ENCODE data around the gene SLC9A9. TPM values are rescaled to one million over a fixed set of nuclear protein-coding genes. Genes with fewer than 3 reads are reported as not detected.

SLC9A9 gene
- total and polyA plus RNA-seq, 10 of the 15 experiments (the other 5 are each of a cell fraction or from before 2014, with no cell fraction given) = 3.5 to 14.2 (median 9.3) TPM

- ChIA-PET RAD21 (ENCODE audit: unreplicated experiment) (no interaction called here), SMC1A (ENCODE audit: uncharacterized antibody, unreplicated experiment) (no interaction called here), POLR2A (no interaction called here), CTCF (no interaction called here)
- in situ Hi-C loops (cut with MboI) = no loop called here
- Histone ChIP-seq H3K4me3 (no peak overlapping the region), H3K27me3 (replicated peaks in 1 of 2; ENCODE audit: control insufficient read depth in 2 of 2, insufficient read depth in 2 of 2, low read length in 1 of 2) (no peaks in the 10 kb centered on the region), H3K4me2 (ENCODE audit: control insufficient read depth, insufficient read depth) (no peak overlapping the region), H2AFZ (ENCODE audit: control insufficient read depth, low read depth, low read length) (no peak overlapping the region), H3K36me3 (ENCODE audit: control insufficient read depth in 2 of 2, insufficient read depth in 2 of 2, low read length in 1 of 2) (no peaks in the 10 kb centered on the region), H3K79me2 (ENCODE audit: control insufficient read depth, insufficient read depth, low read length) (no peaks in the 10 kb centered on the region), H3K9me3 (replicated peaks; ENCODE audit: control insufficient read depth, insufficient read depth, low read length) (no peaks in the 10 kb centered on the region), H4K20me1 (ENCODE audit: control insufficient read depth, insufficient read depth) (no peaks in the 10 kb centered on the region), H3K27ac (ENCODE audit: control insufficient read depth, insufficient read depth) (no peak overlapping the region), H3K9ac (ENCODE audit: control insufficient read depth, insufficient read depth, low read length) (no peak overlapping the region), H3K4me1 (ENCODE audit: control insufficient read depth, insufficient read depth, low read length) (no peaks in the 10 kb centered on the region)
- no peak for ATAC-seq
- no TSS peak for BruUV-seq (replicated peaks)
- 63% methylated on average over 5 of the region's 5 CpGs for WGBS (ENCODE audit: insufficient coverage, insufficient replicate concordance, low lambda C conversion rate, missing lambda C conversion rate)
- no peak for FAIRE-seq
- no peak for DNase-seq (ENCODE audit: low read depth, low spot score)
- intact Hi-C loops (cut with micrococcal nuclease; ENCODE audit: unreplicated experiment) = no loop called here
- TF ChIP-seq ZZZ3 (IDR thresholded peaks at IDR 0.05; ENCODE audit: control insufficient read depth, insufficient read length, low read depth) (no peak), CEBPZ (IDR thresholded peaks at IDR 0.05; ENCODE audit: low read depth, low read length) (no peak), SMC3 (IDR thresholded peaks at IDR 0.05; ENCODE audit: borderline replicate concordance, low read length) (no peak), RFX5 (IDR thresholded peaks at IDR 0.05; ENCODE audit: low read depth, low read length) (no peak), ZBTB4 (CRISPR knock-in tag; IDR thresholded peaks at IDR 0.05) (no peak), EZH2 (IDR thresholded peaks at IDR 0.05; ENCODE audit: borderline replicate concordance, control insufficient read depth, low read depth, low read length) (no peak), E2F4 (IDR thresholded peaks at IDR 0.05; ENCODE audit: low read depth, low read length) (no peak)
- TF ChIP-seq, protein P1, sequence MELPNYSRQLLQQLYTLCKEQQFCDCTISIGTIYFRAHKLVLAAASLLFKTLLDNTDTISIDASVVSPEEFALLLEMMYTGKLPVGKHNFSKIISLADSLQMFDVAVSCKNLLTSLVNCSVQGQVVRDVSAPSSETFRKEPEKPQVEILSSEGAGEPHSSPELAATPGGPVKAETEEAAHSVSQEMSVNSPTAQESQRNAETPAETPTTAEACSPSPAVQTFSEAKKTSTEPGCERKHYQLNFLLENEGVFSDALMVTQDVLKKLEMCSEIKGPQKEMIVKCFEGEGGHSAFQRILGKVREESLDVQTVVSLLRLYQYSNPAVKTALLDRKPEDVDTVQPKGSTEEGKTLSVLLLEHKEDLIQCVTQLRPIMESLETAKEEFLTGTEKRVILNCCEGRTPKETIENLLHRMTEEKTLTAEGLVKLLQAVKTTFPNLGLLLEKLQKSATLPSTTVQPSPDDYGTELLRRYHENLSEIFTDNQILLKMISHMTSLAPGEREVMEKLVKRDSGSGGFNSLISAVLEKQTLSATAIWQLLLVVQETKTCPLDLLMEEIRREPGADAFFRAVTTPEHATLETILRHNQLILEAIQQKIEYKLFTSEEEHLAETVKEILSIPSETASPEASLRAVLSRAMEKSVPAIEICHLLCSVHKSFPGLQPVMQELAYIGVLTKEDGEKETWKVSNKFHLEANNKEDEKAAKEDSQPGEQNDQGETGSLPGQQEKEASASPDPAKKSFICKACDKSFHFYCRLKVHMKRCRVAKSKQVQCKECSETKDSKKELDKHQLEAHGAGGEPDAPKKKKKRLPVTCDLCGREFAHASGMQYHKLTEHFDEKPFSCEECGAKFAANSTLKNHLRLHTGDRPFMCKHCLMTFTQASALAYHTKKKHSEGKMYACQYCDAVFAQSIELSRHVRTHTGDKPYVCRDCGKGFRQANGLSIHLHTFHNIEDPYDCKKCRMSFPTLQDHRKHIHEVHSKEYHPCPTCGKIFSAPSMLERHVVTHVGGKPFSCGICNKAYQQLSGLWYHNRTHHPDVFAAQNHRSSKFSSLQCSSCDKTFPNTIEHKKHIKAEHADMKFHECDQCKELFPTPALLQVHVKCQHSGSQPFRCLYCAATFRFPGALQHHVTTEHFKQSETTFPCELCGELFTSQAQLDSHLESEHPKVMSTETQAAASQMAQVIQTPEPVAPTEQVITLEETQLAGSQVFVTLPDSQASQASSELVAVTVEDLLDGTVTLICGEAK (IDR thresholded peaks at IDR 0.05; ENCODE audit: borderline replicate concordance) = no peak
- TF ChIP-seq, protein P2, sequence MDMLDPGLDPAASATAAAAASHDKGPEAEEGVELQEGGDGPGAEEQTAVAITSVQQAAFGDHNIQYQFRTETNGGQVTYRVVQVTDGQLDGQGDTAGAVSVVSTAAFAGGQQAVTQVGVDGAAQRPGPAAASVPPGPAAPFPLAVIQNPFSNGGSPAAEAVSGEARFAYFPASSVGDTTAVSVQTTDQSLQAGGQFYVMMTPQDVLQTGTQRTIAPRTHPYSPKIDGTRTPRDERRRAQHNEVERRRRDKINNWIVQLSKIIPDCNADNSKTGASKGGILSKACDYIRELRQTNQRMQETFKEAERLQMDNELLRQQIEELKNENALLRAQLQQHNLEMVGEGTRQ (IDR thresholded peaks at IDR 0.05; ENCODE audit: borderline replicate concordance, low read depth, low read length) = no peak
Observed at GRCh38 chr3:143511174-143511879, 336.9 kb downstream of the SLC9A9 start.
